ENCODE measurements around the gene GPBP1L1. TPM values are rescaled to one million over a fixed set of nuclear protein-coding genes. Genes with fewer than 3 reads are reported as not detected.
"Not testable (repeated sequence)": the region's sequence is repeated elsewhere in the genome, so short reads cannot be mapped to it uniquely, and the experiment has no call there.

Gene GPBP1L1, protein sequence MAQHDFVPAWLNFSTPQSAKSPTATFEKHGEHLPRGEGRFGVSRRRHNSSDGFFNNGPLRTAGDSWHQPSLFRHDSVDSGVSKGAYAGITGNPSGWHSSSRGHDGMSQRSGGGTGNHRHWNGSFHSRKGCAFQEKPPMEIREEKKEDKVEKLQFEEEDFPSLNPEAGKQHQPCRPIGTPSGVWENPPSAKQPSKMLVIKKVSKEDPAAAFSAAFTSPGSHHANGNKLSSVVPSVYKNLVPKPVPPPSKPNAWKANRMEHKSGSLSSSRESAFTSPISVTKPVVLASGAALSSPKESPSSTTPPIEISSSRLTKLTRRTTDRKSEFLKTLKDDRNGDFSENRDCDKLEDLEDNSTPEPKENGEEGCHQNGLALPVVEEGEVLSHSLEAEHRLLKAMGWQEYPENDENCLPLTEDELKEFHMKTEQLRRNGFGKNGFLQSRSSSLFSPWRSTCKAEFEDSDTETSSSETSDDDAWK
- total RNA-seq, result 100 to 1,000 TPM; 161 to 258 (median 238) TPM

DNA sequence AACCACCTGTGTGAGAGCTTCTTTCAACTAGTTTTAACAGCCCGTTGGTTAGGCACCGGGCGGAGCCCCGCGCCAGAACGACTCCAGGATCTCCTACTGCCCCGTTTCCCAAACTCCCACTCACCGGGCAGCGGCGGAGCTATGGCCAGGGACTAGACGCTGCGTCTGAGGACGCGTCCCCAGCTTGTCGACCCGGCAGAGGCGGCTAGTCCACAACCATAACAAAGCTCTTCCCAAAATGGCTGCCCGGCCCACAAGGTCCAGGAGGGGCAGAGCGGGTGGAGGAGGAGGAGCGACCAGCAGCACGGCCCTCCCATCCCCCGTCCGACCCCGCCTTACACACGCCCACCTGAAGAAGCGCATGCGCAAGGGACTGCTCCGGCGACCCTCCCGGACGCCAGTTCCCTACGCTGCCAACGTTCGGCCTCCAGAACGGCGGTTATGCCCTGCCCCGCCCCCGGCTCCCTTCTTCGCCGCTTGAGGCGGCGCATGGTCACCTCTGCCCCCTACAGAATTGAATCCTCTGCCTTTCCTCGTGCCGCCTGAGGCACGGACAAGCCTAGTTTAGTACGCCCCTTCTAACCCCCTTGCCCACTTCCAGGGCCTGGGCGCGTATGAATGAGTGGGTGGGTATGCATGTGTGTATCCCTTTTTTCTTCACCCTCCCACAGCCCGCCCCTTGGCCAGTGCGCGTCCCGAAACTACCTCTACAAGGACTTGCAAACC is at the start of gene GPBP1L1:
GPBP1L1 (minus strand) TSS at position 246 of the 726 bp plus-strand sequence. CDS start 27,446 bp downstream, outside the sequence.
- TF ChIP-seq POLR2A (IDR thresholded peaks at IDR 0.05), result peak; percentile 42 to 77
- TF ChIP-seq, protein P1, sequence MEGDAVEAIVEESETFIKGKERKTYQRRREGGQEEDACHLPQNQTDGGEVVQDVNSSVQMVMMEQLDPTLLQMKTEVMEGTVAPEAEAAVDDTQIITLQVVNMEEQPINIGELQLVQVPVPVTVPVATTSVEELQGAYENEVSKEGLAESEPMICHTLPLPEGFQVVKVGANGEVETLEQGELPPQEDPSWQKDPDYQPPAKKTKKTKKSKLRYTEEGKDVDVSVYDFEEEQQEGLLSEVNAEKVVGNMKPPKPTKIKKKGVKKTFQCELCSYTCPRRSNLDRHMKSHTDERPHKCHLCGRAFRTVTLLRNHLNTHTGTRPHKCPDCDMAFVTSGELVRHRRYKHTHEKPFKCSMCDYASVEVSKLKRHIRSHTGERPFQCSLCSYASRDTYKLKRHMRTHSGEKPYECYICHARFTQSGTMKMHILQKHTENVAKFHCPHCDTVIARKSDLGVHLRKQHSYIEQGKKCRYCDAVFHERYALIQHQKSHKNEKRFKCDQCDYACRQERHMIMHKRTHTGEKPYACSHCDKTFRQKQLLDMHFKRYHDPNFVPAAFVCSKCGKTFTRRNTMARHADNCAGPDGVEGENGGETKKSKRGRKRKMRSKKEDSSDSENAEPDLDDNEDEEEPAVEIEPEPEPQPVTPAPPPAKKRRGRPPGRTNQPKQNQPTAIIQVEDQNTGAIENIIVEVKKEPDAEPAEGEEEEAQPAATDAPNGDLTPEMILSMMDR (IDR thresholded peaks at IDR 0.05), result peak in 1 of 6 experiments; percentile 2
- no peaks in the 10 kb centered on the region for H3K27me3 ChIP-seq
- no peaks in the 10 kb centered on the region for H3K9me3 ChIP-seq
- peak within 1 kb of the TSS; percentile 95 to 99 (median 96) for H3K27ac ChIP-seq
- peak; percentile 96 to 99 (median 99) for DNase-seq
- peak within 1 kb of the TSS; percentile 62 to 98 (median 83) for H3K4me3 ChIP-seq
- peaks cover 0 to 25% (median 2%) of the 10 kb centered on the region in 4 donors for H3K4me1 ChIP-seq
- H3K36me3 ChIP-seq, result peaks cover 0 to 8% (median 0%) of the 10 kb centered on the region in 3 donors

DNA sequence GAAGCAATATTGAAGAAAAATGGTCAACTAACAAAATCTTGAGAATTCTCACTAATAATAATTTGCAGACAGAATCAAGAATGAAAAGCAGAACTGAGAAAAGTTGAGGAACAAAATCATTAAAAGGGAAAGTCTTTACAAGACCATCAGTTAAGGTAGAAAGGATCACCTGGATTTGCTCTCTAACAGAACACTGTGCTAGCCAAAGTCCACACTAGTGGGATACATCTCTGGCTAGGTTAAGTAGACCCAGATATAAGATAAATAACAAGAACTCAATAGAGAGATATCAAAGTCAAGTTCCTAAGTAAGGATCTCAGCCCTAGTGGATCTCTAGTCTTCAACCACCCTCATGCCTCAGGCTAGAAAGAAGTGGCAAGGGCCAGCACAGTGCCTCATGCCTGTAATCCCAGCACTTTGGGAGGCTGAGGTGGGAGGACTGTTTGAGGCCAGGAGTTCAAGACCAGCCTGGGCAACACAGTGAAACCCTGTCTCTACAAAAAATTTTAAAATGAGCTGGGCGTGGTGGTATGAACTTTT is 44.5 kb upstream of the GPBP1L1 start:
- H3K9me3 ChIP-seq, result no peaks in the 10 kb centered on the region
- DNase-seq, result no peak
- H3K27me3 ChIP-seq, result no peaks in the 10 kb centered on the region
- H3K36me3 ChIP-seq, result peaks cover 0 to 20% (median 0%) of the 10 kb centered on the region in 3 donors
- no peaks in the 10 kb centered on the region for H3K4me1 ChIP-seq
- TF ChIP-seq POLR2A (IDR thresholded peaks at IDR 0.05), result no peak
- TF ChIP-seq, protein P1 (IDR thresholded peaks at IDR 0.05), result no peak
- no peak overlapping the region for H3K27ac ChIP-seq
- no peak overlapping the region for H3K4me3 ChIP-seq

DNA sequence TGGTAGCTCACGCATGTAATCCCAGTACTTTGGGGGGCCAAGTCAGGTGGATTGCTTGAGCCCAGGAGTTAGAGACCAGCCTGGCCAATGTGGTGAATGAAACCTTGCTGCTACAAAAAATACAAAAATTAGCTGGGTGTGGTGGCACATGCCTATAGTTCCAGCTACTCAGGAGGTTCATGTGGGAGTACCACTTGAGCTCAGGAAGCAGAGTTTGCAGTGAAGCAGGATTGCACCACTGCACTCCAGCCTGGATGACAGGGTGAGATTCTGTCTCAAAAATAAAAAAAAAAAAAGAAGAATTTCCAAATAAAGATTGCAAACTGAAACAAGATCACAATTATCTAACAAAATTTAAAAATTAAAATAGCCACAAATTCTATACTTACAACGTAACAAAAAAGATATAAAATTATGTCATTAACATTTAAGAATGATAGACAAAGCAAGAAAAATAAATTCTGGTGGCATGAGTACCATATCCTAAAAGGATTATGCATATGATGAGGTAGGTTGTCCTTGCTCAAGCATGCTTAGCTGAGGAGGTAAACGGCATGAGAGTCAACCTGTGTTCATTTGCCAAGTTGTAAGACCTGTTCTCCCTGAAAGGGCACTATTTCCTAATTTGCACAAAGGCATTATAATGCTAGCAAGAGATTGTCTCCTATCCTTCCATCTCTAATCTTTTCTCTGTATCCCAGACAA is 43.9 kb upstream of the GPBP1L1 start:
- H3K9me3 ChIP-seq, result no peaks in the 10 kb centered on the region
- TF ChIP-seq, protein P1 (IDR thresholded peaks at IDR 0.05), result no peak
- TF ChIP-seq POLR2A (IDR thresholded peaks at IDR 0.05), result no peak
- DNase-seq, result no peak
- H3K4me1 ChIP-seq, result no peaks in the 10 kb centered on the region
- H3K36me3 ChIP-seq, result peaks cover 0 to 20% (median 0%) of the 10 kb centered on the region in 3 donors
- no peak overlapping the region for H3K27ac ChIP-seq
- H3K27me3 ChIP-seq, result no peaks in the 10 kb centered on the region
- H3K4me3 ChIP-seq, result no peak overlapping the region

DNA sequence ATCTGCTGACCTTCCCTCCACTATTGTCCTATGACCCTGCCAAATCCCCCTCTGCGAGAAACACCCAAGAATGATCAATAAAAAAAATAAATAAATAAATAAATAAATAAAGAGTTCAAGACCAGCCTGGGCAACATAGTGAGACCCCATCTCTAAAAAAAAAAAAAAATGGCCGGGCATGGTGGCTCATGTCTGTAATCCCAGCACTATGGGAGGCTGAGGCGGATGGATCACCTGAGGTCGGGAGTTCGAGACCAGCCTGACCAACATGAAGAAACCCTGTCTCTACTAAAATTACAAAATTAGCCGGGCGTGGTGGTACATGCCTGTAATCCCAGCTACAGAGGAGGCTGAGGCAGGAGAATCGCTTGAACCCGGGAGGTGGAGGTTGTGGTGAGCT is 39.7 kb upstream of the GPBP1L1 start:
- H3K36me3 ChIP-seq, result peaks cover 0 to 20% (median 0%) of the 10 kb centered on the region in 3 donors
- H3K27ac ChIP-seq, H3K4me1 ChIP-seq, H3K9me3 ChIP-seq, DNase-seq, H3K27me3 ChIP-seq, H3K4me3 ChIP-seq: not testable (repeated sequence)

DNA sequence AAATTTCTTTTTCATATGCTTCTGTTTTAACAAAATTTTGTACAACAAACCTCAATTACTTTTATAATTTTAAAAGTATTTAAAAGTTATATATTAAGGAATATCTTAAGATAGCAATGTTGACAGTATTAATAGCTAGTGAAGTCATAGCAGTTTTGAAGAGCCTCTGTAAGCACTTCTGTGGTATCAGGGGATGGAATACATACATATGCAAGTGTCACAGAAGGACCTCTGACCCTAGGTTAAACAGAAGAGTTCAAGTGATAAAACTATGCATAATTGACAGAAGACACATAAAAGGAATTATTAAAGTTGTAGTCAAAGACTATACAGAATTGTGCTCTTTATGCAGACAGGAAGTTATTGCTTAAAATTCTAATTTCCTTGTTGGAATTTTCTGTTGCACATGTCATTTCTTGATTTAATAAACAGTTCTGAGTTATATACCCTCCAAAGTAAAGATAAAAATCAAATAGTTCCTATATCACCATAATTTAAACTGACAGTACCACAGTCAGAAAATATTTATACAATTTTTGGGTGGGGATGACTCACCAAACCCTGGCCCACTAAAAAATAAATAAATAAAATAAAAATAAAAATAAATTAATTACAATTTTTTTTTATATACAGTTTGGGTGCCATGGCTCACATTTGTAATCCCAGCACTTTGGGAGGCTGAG is 37.1 kb upstream of the GPBP1L1 start:
- no peak overlapping the region for H3K27ac ChIP-seq
- no peak overlapping the region for H3K4me3 ChIP-seq
- TF ChIP-seq, protein P1 (IDR thresholded peaks at IDR 0.05), result no peak
- TF ChIP-seq POLR2A (IDR thresholded peaks at IDR 0.05), result no peak
- H3K9me3 ChIP-seq, result no peaks in the 10 kb centered on the region
- no peaks in the 10 kb centered on the region for H3K4me1 ChIP-seq
- DNase-seq, result no peak
- H3K27me3 ChIP-seq, result no peaks in the 10 kb centered on the region
- peaks cover 0 to 29% (median 0%) of the 10 kb centered on the region in 3 donors for H3K36me3 ChIP-seq
